Neural progenitor cell (in vitro differentiated cells): Measurements from ENCODE around the gene NEGR1.

ENCODE experiments used
- CTCF ChIP-seq: fragments of 200-600 bp; sonication (generic); IDR thresholded peaks from 2 replicates; pipeline ENCODE4 v1.5.1; 2017; ENCODE audit warnings: antibody characterized with exemption, mild to moderate bottlenecking
- EZH2 ChIP-seq: fragments of 200-600 bp; sonication (generic); IDR thresholded peaks from 2 replicates; pipeline ENCODE4 v1.6.1; 2017; ENCODE audit warnings: antibody characterized with exemption, mild to moderate bottlenecking, moderate library complexity

GRCh38 chr1:71914626-71915025 lies 367.7 kb downstream of the NEGR1 start:
- no peak for TF ChIP-seq CTCF
- TF ChIP-seq EZH2, result no peak
